ENCODE results near the gene UBE2U.

Gene UBE2U

GRCh38 chr1:64231153-64231552, 27.7 kb downstream of the UBE2U start:
- Histone ChIP-seq H3K27me3 (ENCODE audit: control insufficient read depth, low read length) (peaks cover 13% of the 10 kb centered on the region), H3K9me2 (replicated peaks; ENCODE audit: control insufficient read depth, low read length) (no peaks in the 10 kb centered on the region), H3K9me3 (ENCODE audit: control insufficient read depth, insufficient read depth, low read length) (no peaks in the 10 kb centered on the region), H3K4me3 (ENCODE audit: low read length) (no peak overlapping the region), H4K20me1 (ENCODE audit: control insufficient read depth, insufficient read depth, low read depth, low read length) (no peaks in the 10 kb centered on the region), H3K4me1 (ENCODE audit: control insufficient read depth, low read length) (peaks cover 6% of the 10 kb centered on the region), H3K27ac (ENCODE audit: low read depth, low read length) (no peak overlapping the region), H3F3A (ENCODE audit: control insufficient read depth, insufficient read depth) (no peaks in the 10 kb centered on the region), H3K79me2 (ENCODE audit: control insufficient read depth, low read length) (no peaks in the 10 kb centered on the region), H3K4me2 (ENCODE audit: low read length) (no peak overlapping the region), H3K36me3 (ENCODE audit: control insufficient read depth, low read length) (no peaks in the 10 kb centered on the region)
- TF ChIP-seq EZH2phosphoT487 (IDR thresholded peaks at IDR 0.05; ENCODE audit: borderline replicate concordance, low read length) (no peak), CTCF (IDR thresholded peaks at IDR 0.05; ENCODE audit: low read depth, low read length, poor library complexity, severe bottlenecking) (no peak)

- TF ChIP-seq CTCF (IDR thresholded peaks at IDR 0.05; ENCODE audit: low read depth, low read length, poor library complexity, severe bottlenecking) (no peak), EZH2phosphoT487 (IDR thresholded peaks at IDR 0.05; ENCODE audit: borderline replicate concordance, low read length) (no peak)
- no peaks in the 10 kb centered on the region for H4K20me1 ChIP-seq (ENCODE audit: control insufficient read depth, insufficient read depth, low read depth, low read length)
These were observed 28.2 kb downstream of the UBE2U start for GRCh38 chr1:64231654-64232053.

GRCh38 chr1:64234714-64235113, 31.3 kb downstream of the UBE2U start:
- H3K27ac ChIP-seq (ENCODE audit: low read depth, low read length), result no peak overlapping the region
- no peak for TF ChIP-seq CTCF (IDR thresholded peaks at IDR 0.05; ENCODE audit: low read depth, low read length, poor library complexity, severe bottlenecking)
- TF ChIP-seq EZH2phosphoT487 (IDR thresholded peaks at IDR 0.05; ENCODE audit: borderline replicate concordance, low read length), result no peak

More at GRCh38 chr1:64231654-64232053, 28.2 kb downstream of the UBE2U start:
- H3K27me3 ChIP-seq (ENCODE audit: control insufficient read depth, low read length), result peaks cover 13% of the 10 kb centered on the region
- H3K4me1 ChIP-seq (ENCODE audit: control insufficient read depth, low read length), result peaks cover 6% of the 10 kb centered on the region
- H3K9me2 ChIP-seq (replicated peaks; ENCODE audit: control insufficient read depth, low read length), result no peaks in the 10 kb centered on the region
- no peak overlapping the region for H3K4me3 ChIP-seq (ENCODE audit: low read length)
- no peaks in the 10 kb centered on the region for H3K9me3 ChIP-seq (ENCODE audit: control insufficient read depth, insufficient read depth, low read length)
- no peak overlapping the region for H3K27ac ChIP-seq (ENCODE audit: low read depth, low read length)
- H3K4me2 ChIP-seq (ENCODE audit: low read length), result no peak overlapping the region
- H3K79me2 ChIP-seq (ENCODE audit: control insufficient read depth, low read length), result no peaks in the 10 kb centered on the region
- no peaks in the 10 kb centered on the region for H3K36me3 ChIP-seq (ENCODE audit: control insufficient read depth, low read length)
- H3F3A ChIP-seq (ENCODE audit: control insufficient read depth, insufficient read depth), result no peaks in the 10 kb centered on the region

More at GRCh38 chr1:64234714-64235113, 31.3 kb downstream of the UBE2U start:
- H3F3A ChIP-seq (ENCODE audit: control insufficient read depth, insufficient read depth), result no peaks in the 10 kb centered on the region
- H3K9me3 ChIP-seq (ENCODE audit: control insufficient read depth, insufficient read depth, low read length), result no peaks in the 10 kb centered on the region
- H3K9me2 ChIP-seq (replicated peaks; ENCODE audit: control insufficient read depth, low read length), result no peaks in the 10 kb centered on the region
- no peaks in the 10 kb centered on the region for H3K4me1 ChIP-seq (ENCODE audit: control insufficient read depth, low read length)
- peaks cover 9% of the 10 kb centered on the region; the same call in 1 of the 2 replicates for H3K27me3 ChIP-seq (ENCODE audit: control insufficient read depth, low read length)
- H3K4me2 ChIP-seq (ENCODE audit: low read length), result no peak overlapping the region
- no peak overlapping the region for H3K4me3 ChIP-seq (ENCODE audit: low read length)
- no peaks in the 10 kb centered on the region for H3K36me3 ChIP-seq (ENCODE audit: control insufficient read depth, low read length)
- no peaks in the 10 kb centered on the region for H3K79me2 ChIP-seq (ENCODE audit: control insufficient read depth, low read length)
- H4K20me1 ChIP-seq (ENCODE audit: control insufficient read depth, insufficient read depth, low read depth, low read length), result no peaks in the 10 kb centered on the region
